ENCODE measurements around the gene GOSR2. TPM values are rescaled to one million over a fixed set of nuclear protein-coding genes. Genes with fewer than 3 reads are reported as not detected.
"Not testable (repeated sequence)": the region's sequence is repeated elsewhere in the genome, so short reads cannot be mapped to it uniquely, and the experiment has no call there.

GOSR2 gene
- total RNA-seq, 1 donor from 2014 or later, result 32.9 TPM

GRCh38 chr17:46930051-46930450 lies 7.1 kb downstream of the GOSR2 start:
- DNase-seq (ENCODE audit: low read depth in 2 of 2), result no peak

- no peak for DNase-seq (ENCODE audit: low read depth in 2 of 2)
Measured at GRCh38 chr17:46931596-46931995, 8.6 kb downstream of the GOSR2 start.

GRCh38 chr17:46935658-46936266 lies 12.8 kb downstream of the GOSR2 start:
- peak; percentile 23 to 65 for DNase-seq (ENCODE audit: low read depth in 2 of 2)

GRCh38 chr17:46940692-46941404 lies 17.9 kb downstream of the GOSR2 start:
- peak; percentile 81 to 83 for DNase-seq (ENCODE audit: low read depth in 2 of 2)

- DNase-seq (ENCODE audit: low read depth in 2 of 2), result peak; percentile 78
Measured at GRCh38 chr17:46942441-46943217, 19.7 kb downstream of the GOSR2 start.

GRCh38 chr17:46943218-46943500 lies 20.2 kb downstream of the GOSR2 start:
- DNase-seq (ENCODE audit: low read depth in 2 of 2), result no peak

- DNase-seq (ENCODE audit: low read depth in 2 of 2), result peak; percentile 17 to 18
Measured at GRCh38 chr17:46943501-46944393, 20.8 kb downstream of the GOSR2 start.

GRCh38 chr17:46944931-46945330 lies 22.0 kb downstream of the GOSR2 start:
- no peak for DNase-seq (ENCODE audit: low read depth in 2 of 2)

- no peak for DNase-seq (ENCODE audit: low read depth in 2 of 2)
Measured at GRCh38 chr17:46947216-46947615, 24.3 kb downstream of the GOSR2 start.

GRCh38 chr17:46948544-46948943 lies 25.6 kb downstream of the GOSR2 start:
- DNase-seq (ENCODE audit: low read depth in 2 of 2), result no peak

- DNase-seq (ENCODE audit: low read depth in 2 of 2), result no peak
Measured at GRCh38 chr17:46949291-46950174, 26.6 kb downstream of the GOSR2 start.

- DNase-seq (ENCODE audit: low read depth in 2 of 2), result no peak
Measured at GRCh38 chr17:46950342-46950996, 27.5 kb downstream of the GOSR2 start.

GRCh38 chr17:46950997-46951621 lies 28.1 kb downstream of the GOSR2 start:
- DNase-seq (ENCODE audit: low read depth in 2 of 2), result no peak

GRCh38 chr17:46951706-46952105 lies 28.7 kb downstream of the GOSR2 start:
- no peak for DNase-seq (ENCODE audit: low read depth in 2 of 2)

- no peak for DNase-seq (ENCODE audit: low read depth in 2 of 2)
Measured at GRCh38 chr17:46952115-46952514, 29.2 kb downstream of the GOSR2 start.

GRCh38 chr17:46953191-46953590 lies 30.2 kb downstream of the GOSR2 start:
- DNase-seq (ENCODE audit: low read depth in 2 of 2), result not testable (repeated sequence)

- DNase-seq (ENCODE audit: low read depth in 2 of 2), result no peak
Measured at GRCh38 chr17:46958041-46958591, 35.2 kb downstream of the GOSR2 start.

GRCh38 chr17:46960152-46960551 lies 37.2 kb downstream of the GOSR2 start:
- no peak for DNase-seq (ENCODE audit: low read depth in 2 of 2)

GRCh38 chr17:46962374-46962790 lies 39.4 kb downstream of the GOSR2 start:
- DNase-seq (ENCODE audit: low read depth in 2 of 2), result peak in 1 of 2 donors; percentile 43
